Measurements from ENCODE around the gene ZNF778. TPM values are rescaled to one million over a fixed set of nuclear protein-coding genes. Genes with fewer than 3 reads are reported as not detected.
A peak's percentile ranks its signal among the peaks of the same experiment; 100 is the strongest.
"Not testable (repeated sequence)": the region's sequence is repeated elsewhere in the genome, so short reads cannot be mapped to it uniquely, and the experiment has no call there.

ZNF778 gene
- total RNA-seq, 1 donor from 2014 or later = 15.5 TPM

- no peaks in the 10 kb centered on the region for H3K27me3 Mint-ChIP-seq (ENCODE audit: low read depth)
- no peak overlapping the region for H3K27ac Mint-ChIP-seq (ENCODE audit: unreplicated experiment)
- H3K4me1 Mint-ChIP-seq = peaks cover 18% of the 10 kb centered on the region
- no peak for TF ChIP-seq CTCF (conservative IDR thresholded peaks at IDR 0.05)
- H3K4me3 Mint-ChIP-seq = peak overlapping the region; percentile 57
- peaks cover 2% of the 10 kb centered on the region for H3K36me3 Mint-ChIP-seq (ENCODE audit: low read depth)
- no peak for DNase-seq (ENCODE audit: low read depth, low spot score)
- H3K9me3 Mint-ChIP-seq = no peaks in the 10 kb centered on the region
These were observed 27.3 kb downstream of the ZNF778 start for GRCh38 chr16:89244754-89245153.

- Mint-ChIP-seq H3K9me3 (peaks cover 3% of the 10 kb centered on the region), H3K27me3 (ENCODE audit: low read depth) (no peaks in the 10 kb centered on the region), H3K36me3 (ENCODE audit: low read depth) (peaks cover 7% of the 10 kb centered on the region), H3K27ac (ENCODE audit: unreplicated experiment) (no peak overlapping the region), H3K4me1 (peaks cover 10% of the 10 kb centered on the region), H3K4me3 (peak overlapping the region; percentile 81)
- DNase-seq (ENCODE audit: low read depth, low spot score) = no peak
- TF ChIP-seq CTCF (conservative IDR thresholded peaks at IDR 0.05) = no peak
These were observed 28.9 kb downstream of the ZNF778 start for GRCh38 chr16:89246383-89246902.

- TF ChIP-seq CTCF (conservative IDR thresholded peaks at IDR 0.05) = no peak
These were observed 29.6 kb downstream of the ZNF778 start for GRCh38 chr16:89246903-89247733.

GRCh38 chr16:89247734-89248075 lies 30.2 kb downstream of the ZNF778 start:
- H3K36me3 Mint-ChIP-seq (ENCODE audit: low read depth); H3K27me3 Mint-ChIP-seq (ENCODE audit: low read depth); H3K4me1 Mint-ChIP-seq; DNase-seq (ENCODE audit: low read depth, low spot score); H3K9me3 Mint-ChIP-seq; H3K27ac Mint-ChIP-seq (ENCODE audit: unreplicated experiment): not testable (repeated sequence)
- peak overlapping the region; percentile 86 for H3K4me3 Mint-ChIP-seq

More at GRCh38 chr16:89246903-89247733, 29.6 kb downstream of the ZNF778 start:
- Mint-ChIP-seq H3K9me3 (peaks cover 3% of the 10 kb centered on the region), H3K27me3 (ENCODE audit: low read depth) (no peaks in the 10 kb centered on the region), H3K4me3 (peak overlapping the region; percentile 82), H3K36me3 (ENCODE audit: low read depth) (peaks cover 7% of the 10 kb centered on the region), H3K4me1 (peaks cover 7% of the 10 kb centered on the region), H3K27ac (ENCODE audit: unreplicated experiment) (no peak overlapping the region)
- DNase-seq (ENCODE audit: low read depth, low spot score) = peak; percentile 99

- peaks cover 7% of the 10 kb centered on the region for H3K9me3 Mint-ChIP-seq
- peaks cover 7% of the 10 kb centered on the region for H3K4me1 Mint-ChIP-seq
- H3K36me3 Mint-ChIP-seq (ENCODE audit: low read depth) = peaks cover 7% of the 10 kb centered on the region
- no peak overlapping the region for H3K27ac Mint-ChIP-seq (ENCODE audit: unreplicated experiment)
- no peaks in the 10 kb centered on the region for H3K27me3 Mint-ChIP-seq (ENCODE audit: low read depth)
- TF ChIP-seq CTCF (conservative IDR thresholded peaks at IDR 0.05) = no peak
- peak overlapping the region; percentile 86 for H3K4me3 Mint-ChIP-seq
- DNase-seq (ENCODE audit: low read depth, low spot score) = no peak
These were observed 30.9 kb downstream of the ZNF778 start for GRCh38 chr16:89248196-89248982.

Data from neural crest cell (in vitro differentiated cells).